ENCODE measurements around the gene KCNH2. TPM values are rescaled to one million over a fixed set of nuclear protein-coding genes. Genes with fewer than 3 reads are reported as not detected.

Gene KCNH2
- total RNA-seq, 1 experiment from 2014 or later = 9.1 TPM

GRCh38 chr7:150999497-151000230 is 21.5 kb upstream of the KCNH2 start:
- no peak for DNase-seq (ENCODE audit: low read depth)
- in situ Hi-C loops (cut with HindIII; ENCODE audit: low pct_unique_long_range_greater_than_20kb, low sequenced_read_pairs) = no loop called here

GRCh38 chr7:150999001-150999400 is 20.9 kb upstream of the KCNH2 start:
- DNase-seq (ENCODE audit: low read depth) = no peak
- in situ Hi-C loops (cut with HindIII; ENCODE audit: low pct_unique_long_range_greater_than_20kb, low sequenced_read_pairs) = no loop called here

GRCh38 chr7:150998341-150998740 is 20.2 kb upstream of the KCNH2 start:
- no peak for DNase-seq (ENCODE audit: low read depth)
- in situ Hi-C loops (cut with HindIII; ENCODE audit: low pct_unique_long_range_greater_than_20kb, low sequenced_read_pairs) = no loop called here

- in situ Hi-C loops (cut with HindIII; ENCODE audit: low pct_unique_long_range_greater_than_20kb, low sequenced_read_pairs) = no loop called here
- no peak for DNase-seq (ENCODE audit: low read depth)
Measured at GRCh38 chr7:150997817-150998216, 19.7 kb upstream of the KCNH2 start.

GRCh38 chr7:150997075-150997511 is 19.0 kb upstream of the KCNH2 start:
- in situ Hi-C loops (cut with HindIII; ENCODE audit: low pct_unique_long_range_greater_than_20kb, low sequenced_read_pairs) = no loop called here
- no peak for DNase-seq (ENCODE audit: low read depth)

GRCh38 chr7:150996376-150997074 is 18.4 kb upstream of the KCNH2 start:
- in situ Hi-C loops (cut with HindIII; ENCODE audit: low pct_unique_long_range_greater_than_20kb, low sequenced_read_pairs) = no loop called here
- DNase-seq (ENCODE audit: low read depth) = no peak

- in situ Hi-C loops (cut with HindIII; ENCODE audit: low pct_unique_long_range_greater_than_20kb, low sequenced_read_pairs) = no loop called here
- DNase-seq (ENCODE audit: low read depth) = no peak
Measured at GRCh38 chr7:150994838-150995510, 16.9 kb upstream of the KCNH2 start.

GRCh38 chr7:150994141-150994837 is 16.2 kb upstream of the KCNH2 start:
- no peak for DNase-seq (ENCODE audit: low read depth)
- in situ Hi-C loops (cut with HindIII; ENCODE audit: low pct_unique_long_range_greater_than_20kb, low sequenced_read_pairs) = no loop called here

GRCh38 chr7:150993511-150993910 is 15.4 kb upstream of the KCNH2 start:
- DNase-seq (ENCODE audit: low read depth) = no peak
- in situ Hi-C loops (cut with HindIII; ENCODE audit: low pct_unique_long_range_greater_than_20kb, low sequenced_read_pairs) = no loop called here

- no peak for DNase-seq (ENCODE audit: low read depth)
- in situ Hi-C loops (cut with HindIII; ENCODE audit: low pct_unique_long_range_greater_than_20kb, low sequenced_read_pairs) = no loop called here
Measured at GRCh38 chr7:150992833-150993302, 14.7 kb upstream of the KCNH2 start.

GRCh38 chr7:150992051-150992640 is 14.0 kb upstream of the KCNH2 start:
- in situ Hi-C loops (cut with HindIII; ENCODE audit: low pct_unique_long_range_greater_than_20kb, low sequenced_read_pairs) = no loop called here
- no peak for DNase-seq (ENCODE audit: low read depth)

- in situ Hi-C loops (cut with HindIII; ENCODE audit: low pct_unique_long_range_greater_than_20kb, low sequenced_read_pairs) = no loop called here
- DNase-seq (ENCODE audit: low read depth) = peak; percentile 59
Measured at GRCh38 chr7:150990416-150991186, 12.5 kb upstream of the KCNH2 start, which contains the start of gene NOS3. NOS3 (plus strand) TSS chr7:150991017; CDS start chr7:150993804, 2,787 bp downstream.

GRCh38 chr7:150989456-150989855 is 11.3 kb upstream of the KCNH2 start:
- in situ Hi-C loops (cut with HindIII; ENCODE audit: low pct_unique_long_range_greater_than_20kb, low sequenced_read_pairs) = no loop called here
- no peak for DNase-seq (ENCODE audit: low read depth)

- DNase-seq (ENCODE audit: low read depth) = no peak
- in situ Hi-C loops (cut with HindIII; ENCODE audit: low pct_unique_long_range_greater_than_20kb, low sequenced_read_pairs) = no loop called here
Measured at GRCh38 chr7:150988230-150989226, 10.4 kb upstream of the KCNH2 start.

GRCh38 chr7:150986556-150986955 is 8.4 kb upstream of the KCNH2 start:
- in situ Hi-C loops (cut with HindIII; ENCODE audit: low pct_unique_long_range_greater_than_20kb, low sequenced_read_pairs) = no loop called here
- DNase-seq (ENCODE audit: low read depth) = no peak

GRCh38 chr7:150986099-150986512 is 8.0 kb upstream of the KCNH2 start:
- DNase-seq (ENCODE audit: low read depth) = no peak
- in situ Hi-C loops (cut with HindIII; ENCODE audit: low pct_unique_long_range_greater_than_20kb, low sequenced_read_pairs) = no loop called here
